A673 (cell line): ENCODE data around the gene HNRNPK. TPM values are rescaled to one million over a fixed set of nuclear protein-coding genes. Genes with fewer than 3 reads are reported as not detected.

Experiments used
- BruUV-seq: library from RNA; stranded (reverse); fragments of 400-500 nt; replicated peaks from 2 replicates; lab custom pipeline; 2021; lab: Mats Ljungman, UMichigan
- CTCF ChIA-PET: fragments of 300-600 bp; sonication (Branson Sonifier 250); formaldehyde crosslinking; loops from one replicate; lab custom pipeline; 2022; ENCODE audit warnings: antibody characterized with exemption; lab: Charles Lee
- POLR2A ChIA-PET: fragments of 300-600 bp; sonication (Branson Sonifier 250); formaldehyde crosslinking; loops from one replicate; lab custom pipeline; 2022; ENCODE audit warnings: antibody characterized with exemption; ENCODE audit not compliant: low non-redundant PET; lab: Charles Lee
- DNase-seq: peaks from one replicate; pipeline ENCODE4 v3.0.0-alpha.2; 2015; ENCODE audit warnings: low spot score
- H3K27ac ChIP-seq: fragments of 200-600 bp; sonication (generic); 2 replicates; pipeline ENCODE4 v1.5.1; 2016; ENCODE audit warnings: mixed run types, low read depth, mild to moderate bottlenecking, mixed read lengths, antibody characterized with exemption, low read length; ENCODE audit not compliant: poor library complexity, severe bottlenecking
- H3K27me3 ChIP-seq: fragments of 200-600 bp; sonication (generic); replicated peaks from 2 replicates; pipeline ENCODE4 v1.6.1; 2017; ENCODE audit warnings: mixed run types, low read depth, mild to moderate bottlenecking, mixed read lengths, antibody characterized with exemption, low read length; ENCODE audit not compliant: insufficient read depth, poor library complexity
- H3K36me3 ChIP-seq: fragments of 200-600 bp; sonication (generic); 2 replicates; pipeline ENCODE4 v1.6.1; 2016; ENCODE audit warnings: mixed run types, mild to moderate bottlenecking, mixed read lengths, antibody characterized with exemption, low read length; ENCODE audit not compliant: insufficient read depth, poor library complexity, severe bottlenecking
- H3K4me1 ChIP-seq: fragments of 200-600 bp; sonication (generic); 2 replicates; pipeline ENCODE4 v1.6.1; 2017; ENCODE audit warnings: mixed run types, mild to moderate bottlenecking, mixed read lengths, antibody characterized with exemption, low read length; ENCODE audit not compliant: insufficient read depth, poor library complexity, severe bottlenecking
- H3K4me3 ChIP-seq: fragments of 200-600 bp; sonication (generic); 2 replicates; pipeline ENCODE4 v1.5.1; 2016; ENCODE audit warnings: low read depth, mixed run types, mild to moderate bottlenecking, mixed read lengths, low read length; ENCODE audit not compliant: poor library complexity, severe bottlenecking
- H3K9me3 ChIP-seq: fragments of 200-600 bp; sonication (generic); 2 replicates; pipeline ENCODE4 v1.6.1; 2016; ENCODE audit warnings: mixed run types, low read depth, mild to moderate bottlenecking, mixed read lengths, antibody characterized with exemption, low read length; ENCODE audit not compliant: poor library complexity, severe bottlenecking
- EZH2 ChIP-seq: fragments of 200-600 bp; sonication (generic); IDR thresholded peaks from 2 replicates; pipeline ENCODE4 v1.6.1; 2017; ENCODE audit warnings: borderline replicate concordance, low read depth, mild to moderate bottlenecking, mixed read lengths, antibody characterized with exemption, low read length; ENCODE audit not compliant: poor library complexity, severe bottlenecking
- intact Hi-C: fragments of 100-400 bp; cut with micrococcal nuclease; formaldehyde crosslinking; loops from one replicate; pipeline ENCODE4 v1.10.0; 2022; ENCODE audit not compliant: unreplicated experiment
- total RNA-seq: library from RNA; stranded (reverse); gene quantifications from 2 replicates; pipeline ENCODE4 v1.2.3, GENCODE V29; 2021
- TF ChIP-seq, protein P1 (sequence below): fragments of 300-800, 200-600 bp; sonication (generic); conservative IDR thresholded peaks from 2 replicates; pipeline ENCODE4 v1.5.1; 2017; ENCODE audit warnings: low read depth, mild to moderate bottlenecking, antibody characterized with exemption, low read length, moderate library complexity, mixed read lengths

The HNRNPK gene
- total RNA-seq, 1 experiment from 2014 or later = 872 TPM

DNA sequence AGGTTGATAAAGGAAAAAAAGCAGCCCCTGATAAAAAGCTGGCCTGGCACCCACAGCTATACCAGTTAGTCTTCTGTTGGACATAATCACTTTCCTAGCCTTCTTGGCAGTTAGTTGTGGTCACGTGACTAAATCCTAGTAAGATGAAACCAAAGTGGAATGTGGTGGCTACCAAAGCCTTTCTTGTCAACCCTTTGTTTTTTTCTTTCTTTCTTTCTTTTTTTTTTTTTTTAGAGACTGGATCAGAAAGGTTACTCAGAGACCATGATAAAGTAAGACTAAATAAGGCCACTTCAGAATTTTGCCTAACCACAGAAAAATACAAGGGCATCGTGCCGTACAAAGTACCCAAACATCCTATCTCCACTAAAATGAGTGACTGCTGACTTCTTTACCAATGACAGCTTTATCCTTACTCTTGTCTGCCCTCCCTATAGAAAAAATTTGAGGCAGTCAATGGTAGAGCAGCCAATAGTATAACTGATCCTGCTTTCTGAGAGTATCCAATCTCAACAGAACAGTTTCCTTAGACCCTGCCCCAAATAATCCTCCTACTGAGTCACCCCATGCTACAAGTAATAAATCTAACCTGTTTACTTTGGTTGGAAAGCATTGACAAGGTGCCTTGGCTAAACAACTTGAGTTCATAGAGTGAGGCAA, 44.6 kb downstream of the HNRNPK start:
- Histone ChIP-seq H3K36me3 (no peaks in the 10 kb centered on the region), H3K27me3 (no peaks in the 10 kb centered on the region), H3K27ac (peak overlapping the region; percentile 66), H3K9me3 (no peaks in the 10 kb centered on the region), H3K4me1 (peaks cover 46% of the 10 kb centered on the region), H3K4me3 (no peak overlapping the region)
- no peak for TF ChIP-seq EZH2
- TF ChIP-seq, protein P1, sequence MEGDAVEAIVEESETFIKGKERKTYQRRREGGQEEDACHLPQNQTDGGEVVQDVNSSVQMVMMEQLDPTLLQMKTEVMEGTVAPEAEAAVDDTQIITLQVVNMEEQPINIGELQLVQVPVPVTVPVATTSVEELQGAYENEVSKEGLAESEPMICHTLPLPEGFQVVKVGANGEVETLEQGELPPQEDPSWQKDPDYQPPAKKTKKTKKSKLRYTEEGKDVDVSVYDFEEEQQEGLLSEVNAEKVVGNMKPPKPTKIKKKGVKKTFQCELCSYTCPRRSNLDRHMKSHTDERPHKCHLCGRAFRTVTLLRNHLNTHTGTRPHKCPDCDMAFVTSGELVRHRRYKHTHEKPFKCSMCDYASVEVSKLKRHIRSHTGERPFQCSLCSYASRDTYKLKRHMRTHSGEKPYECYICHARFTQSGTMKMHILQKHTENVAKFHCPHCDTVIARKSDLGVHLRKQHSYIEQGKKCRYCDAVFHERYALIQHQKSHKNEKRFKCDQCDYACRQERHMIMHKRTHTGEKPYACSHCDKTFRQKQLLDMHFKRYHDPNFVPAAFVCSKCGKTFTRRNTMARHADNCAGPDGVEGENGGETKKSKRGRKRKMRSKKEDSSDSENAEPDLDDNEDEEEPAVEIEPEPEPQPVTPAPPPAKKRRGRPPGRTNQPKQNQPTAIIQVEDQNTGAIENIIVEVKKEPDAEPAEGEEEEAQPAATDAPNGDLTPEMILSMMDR = no peak
- ChIA-PET POLR2A (interaction anchor here (0.9 kb wide), 1 partner anchor 329 kb away, joined by 3 read pairs; no protein-coding TSS in a partner anchor), CTCF (no interaction called here)
- intact Hi-C loops = no loop called here
- BruUV-seq = no TSS peak
- DNase-seq = peak; percentile 75

DNA sequence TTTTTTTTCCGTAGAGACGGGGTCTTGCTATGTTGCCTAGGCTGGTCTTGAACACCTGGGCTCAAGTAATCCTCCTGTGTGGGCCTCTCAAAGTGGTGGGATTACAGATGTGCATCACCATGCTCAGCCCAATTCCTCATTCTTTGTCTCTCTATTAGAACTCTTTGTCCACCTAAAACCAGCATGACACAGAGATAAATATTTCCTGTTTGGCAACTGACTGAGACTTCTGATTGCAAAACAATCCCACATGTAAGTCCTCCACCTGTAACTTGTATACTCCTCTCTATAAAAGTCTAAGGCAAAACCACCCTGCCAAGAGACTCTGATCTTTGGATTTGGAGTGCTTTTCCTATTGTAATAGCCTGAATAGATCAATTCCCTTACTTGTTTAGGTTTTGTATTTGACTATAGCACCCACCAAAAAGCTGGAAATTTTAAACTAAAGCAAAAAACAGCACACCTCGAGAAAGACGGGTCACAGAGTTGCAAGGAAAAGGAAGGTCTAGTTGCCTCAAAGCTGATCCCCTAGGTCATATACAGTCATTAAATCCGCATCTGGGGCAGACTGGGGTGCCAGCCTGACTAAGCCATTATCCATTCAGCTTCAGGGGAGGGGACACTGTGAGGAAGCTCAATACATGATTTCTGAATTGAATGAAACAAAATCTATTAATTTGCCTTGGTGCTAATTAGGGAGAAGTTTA, 45.3 kb downstream of the HNRNPK start:
- Histone ChIP-seq H3K27ac (peak overlapping the region; percentile 66), H3K4me3 (no peak overlapping the region), H3K36me3 (no peaks in the 10 kb centered on the region), H3K9me3 (no peaks in the 10 kb centered on the region), H3K4me1 (peaks cover 46% of the 10 kb centered on the region), H3K27me3 (no peaks in the 10 kb centered on the region)
- intact Hi-C loops = no loop called here
- TF ChIP-seq, protein P1 = no peak
- TF ChIP-seq EZH2 = no peak
- CTCF ChIA-PET = no interaction called here
- POLR2A ChIA-PET = interaction anchor here (0.9 kb wide), 1 partner anchor 330 kb away, joined by 3 read pairs; no protein-coding TSS in a partner anchor
- BruUV-seq = no TSS peak
- peak; percentile 71 for DNase-seq

DNA sequence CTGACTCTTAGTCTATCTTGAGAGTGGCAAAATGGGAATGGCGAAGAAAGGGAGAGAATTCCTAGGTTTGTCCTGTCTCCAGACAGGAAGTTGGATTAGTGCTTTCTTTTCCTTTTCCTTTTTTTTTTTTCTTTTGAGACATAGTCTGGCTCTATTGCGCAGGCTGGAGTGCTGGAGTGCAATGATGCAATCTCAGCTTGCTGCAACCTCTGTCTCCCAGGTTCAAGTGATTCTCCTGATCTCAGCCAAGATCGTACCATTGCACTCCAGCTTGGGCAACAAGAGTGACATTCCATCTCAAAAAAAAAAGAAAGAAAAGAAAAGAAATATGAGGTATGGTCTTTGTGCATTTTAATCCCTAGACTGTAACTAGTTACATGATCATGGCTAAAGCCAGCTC, 46.2 kb downstream of the HNRNPK start:
- H3K27ac ChIP-seq = peak overlapping the region; percentile 66
- TF ChIP-seq EZH2 = no peak
- TF ChIP-seq, protein P1 = no peak
- no peaks in the 10 kb centered on the region for H3K27me3 ChIP-seq
- ChIA-PET POLR2A (interaction anchor here (0.7 kb wide), 2 partner anchors 308 to 346 kb away, joined by 3 to 7 read pairs; no protein-coding TSS in a partner anchor), CTCF (no interaction called here)
- BruUV-seq = no TSS peak
- H3K9me3 ChIP-seq = no peaks in the 10 kb centered on the region
- no peak overlapping the region for H3K4me3 ChIP-seq
- peak; percentile 35 for DNase-seq
- intact Hi-C loops = no loop called here
- H3K4me1 ChIP-seq = peaks cover 46% of the 10 kb centered on the region
- H3K36me3 ChIP-seq = no peaks in the 10 kb centered on the region
